Activated B cell treated with CpG ODN at 0.5 μM for 24 hours (primary cell): ENCODE measurements around the gene SLC5A2. TPM values are rescaled to one million over a fixed set of nuclear protein-coding genes. Genes with fewer than 3 reads are reported as not detected.
A peak's percentile ranks its signal among the peaks of the same experiment; 100 is the strongest.
"Not testable (repeated sequence)": the region's sequence is repeated elsewhere in the genome, so short reads cannot be mapped to it uniquely, and the experiment has no call there.

Experiments
- ATAC-seq: fragments of 200-7000 bp; cut with Tn5 transposase; one replicate; pipeline ENCODE4 v1.10.0; 2021; ENCODE audit warnings: low read depth, mild to moderate bottlenecking, moderate library complexity
- CTCF ChIA-PET: fragments of 350-600 bp; sonication (Branson Sonifier 250); formaldehyde crosslinking; loops from one replicate; lab custom pipeline; 2021; ENCODE audit warnings: antibody characterized with exemption; lab: Charles Lee
- POLR2A ChIA-PET: fragments of 350-600 bp; sonication (Branson Sonifier 250); formaldehyde crosslinking; loops from one replicate; lab custom pipeline; 2021; ENCODE audit warnings: antibody characterized with exemption; lab: Charles Lee
- DNase-seq: peaks from one replicate; pipeline ENCODE4 v3.0.0; 2022
- H3K27ac Mint-ChIP-seq: one replicate; pipeline ENCODE4 v1.8.0; 2020; ENCODE audit warnings: mixed read lengths
- H3K27me3 Mint-ChIP-seq: one replicate; pipeline ENCODE4 v1.8.0; 2021; ENCODE audit warnings: mixed read lengths
- H3K36me3 Mint-ChIP-seq: one replicate; pipeline ENCODE4 v1.8.0; 2021; ENCODE audit warnings: low read depth, mixed read lengths
- H3K4me1 Mint-ChIP-seq: one replicate; pipeline ENCODE4 v1.8.0; 2021; ENCODE audit warnings: mixed read lengths
- H3K4me3 Mint-ChIP-seq: one replicate; pipeline ENCODE4 v1.8.0; 2020; ENCODE audit warnings: mild to moderate bottlenecking, mixed read lengths
- H3K9me3 Mint-ChIP-seq: one replicate; pipeline ENCODE4 v1.8.0; 2020; ENCODE audit warnings: mixed read lengths
- intact Hi-C: fragments of 100-400 bp; cut with micrococcal nuclease; formaldehyde crosslinking; loops from one replicate; pipeline ENCODE4 v1.15.1; 2024
- total RNA-seq: library from RNA; stranded (reverse); gene quantifications from 2 replicates; pipeline ENCODE4 v1.2.3, GENCODE V29; 2022
- TF ChIP-seq, protein P1 (sequence below): fragments of 200-600 bp; IDR thresholded peaks from one replicate; pipeline ENCODE4 v1.8.0; 2022; ENCODE audit warnings: antibody characterized with exemption, mild to moderate bottlenecking

SLC5A2 gene
- not detected in 2 replicates for total RNA-seq

DNA sequence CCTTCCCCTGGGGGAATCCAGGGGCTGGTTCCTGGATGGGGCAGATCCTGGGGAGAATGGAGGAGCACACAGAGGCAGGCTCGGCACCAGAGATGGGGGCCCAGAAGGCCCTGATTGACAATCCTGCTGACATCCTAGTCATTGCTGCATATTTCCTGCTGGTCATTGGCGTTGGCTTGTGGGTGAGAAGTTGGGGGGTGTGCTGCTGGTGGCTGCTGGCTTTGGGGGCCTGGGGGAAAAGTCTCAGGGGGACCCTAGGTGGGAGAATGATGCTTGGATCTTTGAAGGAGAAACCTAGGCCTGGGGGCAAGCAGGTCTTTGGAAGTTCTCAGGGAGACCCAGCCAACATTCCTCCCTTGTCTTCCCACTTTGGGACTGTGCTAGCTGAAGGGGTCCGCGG, at the start of gene SLC5A2:
TSS of gene SLC5A2 (plus strand) at position 43 of the 400 bp plus-strand sequence. CDS start at position 57, 14 bp downstream.
- ATAC-seq (no peak), DNase-seq (no peak)
- intact Hi-C loops = no loop called here
- ChIA-PET CTCF (no interaction called here), POLR2A (no interaction called here)
- Mint-ChIP-seq H3K36me3 (no peaks in the 10 kb centered on the region), H3K4me1 (peaks cover 9% of the 10 kb centered on the region), H3K27ac (peak within 1 kb of the TSS; percentile 30), H3K27me3 (peaks cover 11% of the 10 kb centered on the region), H3K4me3 (no peak within 1 kb of the TSS), H3K9me3 (no peaks in the 10 kb centered on the region)
- TF ChIP-seq, protein P1, sequence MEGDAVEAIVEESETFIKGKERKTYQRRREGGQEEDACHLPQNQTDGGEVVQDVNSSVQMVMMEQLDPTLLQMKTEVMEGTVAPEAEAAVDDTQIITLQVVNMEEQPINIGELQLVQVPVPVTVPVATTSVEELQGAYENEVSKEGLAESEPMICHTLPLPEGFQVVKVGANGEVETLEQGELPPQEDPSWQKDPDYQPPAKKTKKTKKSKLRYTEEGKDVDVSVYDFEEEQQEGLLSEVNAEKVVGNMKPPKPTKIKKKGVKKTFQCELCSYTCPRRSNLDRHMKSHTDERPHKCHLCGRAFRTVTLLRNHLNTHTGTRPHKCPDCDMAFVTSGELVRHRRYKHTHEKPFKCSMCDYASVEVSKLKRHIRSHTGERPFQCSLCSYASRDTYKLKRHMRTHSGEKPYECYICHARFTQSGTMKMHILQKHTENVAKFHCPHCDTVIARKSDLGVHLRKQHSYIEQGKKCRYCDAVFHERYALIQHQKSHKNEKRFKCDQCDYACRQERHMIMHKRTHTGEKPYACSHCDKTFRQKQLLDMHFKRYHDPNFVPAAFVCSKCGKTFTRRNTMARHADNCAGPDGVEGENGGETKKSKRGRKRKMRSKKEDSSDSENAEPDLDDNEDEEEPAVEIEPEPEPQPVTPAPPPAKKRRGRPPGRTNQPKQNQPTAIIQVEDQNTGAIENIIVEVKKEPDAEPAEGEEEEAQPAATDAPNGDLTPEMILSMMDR = no peak

DNA sequence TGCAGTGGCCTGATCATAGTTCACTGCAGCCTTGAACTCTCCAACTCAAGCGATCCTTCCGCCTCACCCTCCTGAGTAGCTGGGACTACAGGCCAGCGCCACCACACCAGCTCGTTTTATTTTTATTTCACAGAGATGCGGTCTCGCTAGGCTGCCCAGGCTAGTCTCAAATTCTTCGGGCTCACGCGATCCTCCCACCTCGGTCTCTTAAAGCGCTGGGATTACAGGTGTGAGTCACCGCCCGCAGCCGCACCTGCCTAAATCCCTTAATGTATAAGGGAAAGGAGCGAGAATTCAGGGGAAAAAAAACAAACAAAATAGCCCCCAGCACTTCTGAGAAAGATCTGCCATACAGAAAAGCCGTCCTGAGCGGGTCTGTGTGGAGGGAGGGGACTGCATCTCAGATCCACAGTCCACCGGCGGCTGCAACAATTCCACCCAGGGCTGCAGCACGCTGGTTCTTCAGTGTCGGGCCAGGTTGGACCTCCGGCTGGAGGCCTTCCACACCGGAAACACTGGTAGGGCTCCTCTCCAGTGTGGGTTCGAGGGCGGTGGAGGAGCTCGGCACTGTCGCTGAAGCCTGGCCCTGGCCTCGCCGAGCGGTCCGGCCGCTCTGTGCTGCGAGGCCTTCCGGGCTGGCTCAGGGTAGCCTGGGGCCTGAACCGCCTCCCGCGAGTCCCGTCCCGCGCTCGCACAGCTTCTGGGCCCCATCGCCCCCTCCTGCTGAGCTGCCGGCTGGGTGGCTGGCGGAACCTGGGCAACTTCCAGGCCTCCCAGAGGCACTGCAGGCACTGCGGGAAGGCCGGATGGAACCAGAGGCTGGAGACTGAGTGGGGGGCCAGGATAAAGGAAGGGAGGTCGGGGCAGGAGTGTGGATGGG, 47.3 kb upstream of the SLC5A2 start:
- ChIA-PET POLR2A (interaction anchor here (0.5 kb wide), 1 partner anchor 291 kb away, joined by 3 read pairs; no protein-coding TSS in a partner anchor), CTCF (no interaction called here)
- Mint-ChIP-seq H3K9me3 (no peaks in the 10 kb centered on the region), H3K27ac (no peak overlapping the region), H3K36me3 (no peaks in the 10 kb centered on the region), H3K4me3 (no peak overlapping the region), H3K27me3 (no peaks in the 10 kb centered on the region), H3K4me1 (peaks cover 13% of the 10 kb centered on the region)
- DNase-seq (no peak), ATAC-seq (no peak)
- intact Hi-C loops = no loop called here
- TF ChIP-seq, protein P1 = no peak

DNA sequence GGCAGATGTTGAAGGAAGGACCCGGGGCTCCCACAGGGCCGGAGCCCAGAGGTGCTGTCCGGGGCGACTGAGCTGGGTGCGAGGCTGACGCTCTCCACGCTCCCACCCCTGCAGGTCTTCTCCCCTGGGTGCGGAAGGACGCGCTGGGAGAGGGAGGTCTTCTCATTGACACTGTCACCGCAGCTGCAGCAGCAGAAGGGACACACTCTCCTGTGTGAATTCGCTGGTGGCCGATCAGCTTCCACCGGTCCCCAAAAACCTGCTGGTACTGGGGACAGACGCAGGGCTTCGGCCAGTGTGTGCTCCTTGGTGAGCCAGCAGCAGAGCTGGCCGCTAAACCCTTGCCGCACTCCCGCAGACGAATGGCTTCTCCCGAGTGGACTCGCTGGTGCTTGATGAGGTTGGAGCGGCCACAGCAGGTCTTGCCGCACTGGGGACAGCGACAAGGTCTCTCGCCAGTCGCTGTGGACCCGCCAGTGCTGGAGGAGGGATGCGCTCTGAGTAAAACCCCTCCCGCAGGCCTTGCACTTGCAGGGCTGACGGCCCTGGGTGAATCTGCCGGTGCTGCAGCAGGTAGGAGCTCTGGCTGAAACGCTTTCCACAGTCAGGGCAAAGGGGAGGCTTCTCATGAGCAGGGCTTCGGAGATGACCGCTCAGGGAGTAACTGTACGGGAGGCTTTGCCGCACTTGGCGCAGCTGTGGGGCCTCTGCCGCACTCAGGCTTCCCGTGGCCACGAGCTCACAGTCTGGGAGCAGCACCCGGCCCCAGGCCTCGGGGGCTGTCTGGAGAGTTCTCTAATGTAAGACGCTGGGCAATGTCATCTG, 46.5 kb upstream of the SLC5A2 start:
- Mint-ChIP-seq H3K27ac (no peak overlapping the region), H3K9me3 (no peaks in the 10 kb centered on the region), H3K4me1 (peaks cover 13% of the 10 kb centered on the region), H3K36me3 (no peaks in the 10 kb centered on the region), H3K27me3 (no peaks in the 10 kb centered on the region), H3K4me3 (no peak overlapping the region)
- ATAC-seq (no peak), DNase-seq (no peak)
- intact Hi-C loops = no loop called here
- POLR2A ChIA-PET = no interaction called here
- CTCF ChIA-PET = no interaction called here
- TF ChIP-seq, protein P1 = no peak

DNA sequence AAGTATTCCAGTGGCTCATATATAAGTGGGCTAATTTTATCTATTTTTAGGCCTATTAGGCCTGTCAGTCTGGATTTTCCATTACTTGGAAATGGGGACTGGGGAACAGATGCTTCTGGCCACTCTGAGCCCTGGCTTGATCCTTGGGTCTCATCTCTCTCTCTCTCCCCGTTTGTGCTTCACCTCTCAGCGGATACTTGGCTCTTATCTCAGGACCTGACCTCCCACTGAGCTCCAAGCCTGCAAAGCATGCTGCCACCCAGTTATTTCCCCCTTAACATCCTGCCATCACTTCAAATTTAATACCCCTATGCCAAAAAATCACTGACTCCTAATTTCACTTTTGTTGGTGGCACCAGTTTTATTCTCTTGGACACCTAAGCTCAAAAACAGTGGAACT, 44.5 kb upstream of the SLC5A2 start:
- Mint-ChIP-seq H3K4me3 (no peak overlapping the region), H3K27me3 (peaks cover 2% of the 10 kb centered on the region), H3K27ac (no peak overlapping the region), H3K36me3 (no peaks in the 10 kb centered on the region), H3K4me1 (peaks cover 19% of the 10 kb centered on the region), H3K9me3 (no peaks in the 10 kb centered on the region)
- ATAC-seq = no peak
- intact Hi-C loops = no loop called here
- DNase-seq = no peak
- POLR2A ChIA-PET = no interaction called here
- TF ChIP-seq, protein P1 = no peak
- CTCF ChIA-PET = no interaction called here

DNA sequence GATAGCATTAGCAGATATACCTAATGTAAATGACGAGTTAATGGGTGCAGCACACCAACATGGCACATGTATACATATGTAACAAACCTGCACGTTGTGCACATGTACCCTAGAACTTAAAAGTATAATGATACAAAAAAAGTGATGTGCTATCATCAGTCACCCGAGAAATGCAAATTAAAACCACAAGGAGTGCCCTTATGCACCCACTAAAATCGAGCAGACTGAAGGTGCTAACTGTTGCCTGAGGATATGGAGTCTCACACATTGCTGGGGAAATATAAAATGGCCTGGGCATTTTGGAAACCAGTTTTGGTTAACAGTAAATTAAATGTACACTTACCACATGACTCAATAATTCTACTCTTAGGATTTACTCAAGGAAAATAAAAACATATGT, 43.9 kb upstream of the SLC5A2 start:
- H3K36me3 Mint-ChIP-seq, POLR2A ChIA-PET, H3K27me3 Mint-ChIP-seq, CTCF ChIA-PET, H3K4me3 Mint-ChIP-seq, H3K9me3 Mint-ChIP-seq, H3K27ac Mint-ChIP-seq, DNase-seq, intact Hi-C loops: not testable (repeated sequence)
- peak; percentile 19 for ATAC-seq
- peaks cover 19% of the 10 kb centered on the region for H3K4me1 Mint-ChIP-seq
